Smooth muscle cell (in vitro differentiated cells): ENCODE results near the gene EXOSC6. TPM values are rescaled to one million over a fixed set of nuclear protein-coding genes. Genes with fewer than 3 reads are reported as not detected.
"Not testable (repeated sequence)": the region's sequence is repeated elsewhere in the genome, so short reads cannot be mapped to it uniquely, and the experiment has no call there.

Source experiments
- DNase-seq: peaks from one replicate; lab custom pipeline; 2025; ENCODE audit not compliant: unreplicated experiment; lab: John Stamatoyannopoulos, UW
- H2AFZ ChIP-seq: fragments of 200-600 bp; sonication (generic); 2 replicates; pipeline ENCODE4 v1.6.0; 2016; ENCODE audit warnings: antibody characterized with exemption, low read depth, mild to moderate bottlenecking
- H3F3A ChIP-seq: fragments of 200-600 bp; sonication (generic); 2 replicates; pipeline ENCODE4 v1.6.0; 2017; ENCODE audit warnings: antibody characterized with exemption, low read depth
- H3K27ac ChIP-seq: fragments of 200-600 bp; sonication (generic); 2 replicates; pipeline ENCODE4 v1.5.1; 2016; ENCODE audit warnings: low read depth, mild to moderate bottlenecking
- H3K27me3 ChIP-seq: fragments of 200-600 bp; sonication (generic); 2 replicates; pipeline ENCODE4 v1.6.1; 2016; ENCODE audit warnings: low read depth, mild to moderate bottlenecking
- H3K36me3 ChIP-seq: fragments of 200-600 bp; sonication (generic); 2 replicates; pipeline ENCODE4 v1.5.1; 2016; ENCODE audit warnings: low read depth
- H3K4me1 ChIP-seq: fragments of 200-600 bp; sonication (generic); 2 replicates; pipeline ENCODE4 v1.5.1; 2016; ENCODE audit warnings: low read depth
- H3K4me2 ChIP-seq: fragments of 200-600 bp; sonication (generic); 2 replicates; pipeline ENCODE4 v1.6.0; 2016; ENCODE audit warnings: mild to moderate bottlenecking
- H3K4me3 ChIP-seq: fragments of 200-600 bp; sonication (generic); 2 replicates; pipeline ENCODE4 v1.5.1; 2016; ENCODE audit warnings: mild to moderate bottlenecking
- H3K79me2 ChIP-seq: fragments of 200-600 bp; sonication (generic); 2 replicates; pipeline ENCODE4 v1.6.0; 2016; ENCODE audit warnings: low read depth, mild to moderate bottlenecking
- H3K9ac ChIP-seq: fragments of 200-600 bp; sonication (generic); 2 replicates; pipeline ENCODE4 v1.6.0; 2016; ENCODE audit warnings: low read depth
- H3K9me3 ChIP-seq: fragments of 200-600 bp; sonication (generic); replicated peaks from 2 replicates; pipeline ENCODE4 v1.5.1; 2016; ENCODE audit warnings: low read depth
- H4K20me1 ChIP-seq: fragments of 200-600 bp; sonication (generic); 2 replicates; pipeline ENCODE4 v1.6.0; 2016; ENCODE audit warnings: low read depth
- WGBS: methylation state at CpG from one replicate; pipeline ENCODE4 v1.1.7; 2016; ENCODE audit warnings: low lambda C conversion rate; 5-methylcytosine and 5-hydroxymethylcytosine counted together
- polyA plus RNA-seq: library from polyadenylated mRNA; unstranded; fragments of >200 nt; fragmentation: Nextera tagmentation; extraction: Ambion mirVana; gene quantifications from 2 replicates; pipeline ENCODE4 v1.2.1, GENCODE V29; 2016
- total RNA-seq: library from RNA; depleted of rRNA; stranded (reverse); fragments of >200 nt; gene quantifications from 2 replicates; pipeline ENCODE4 v1.2.3, GENCODE V29; 2014

EXOSC6 gene
- total and polyA plus RNA-seq, 2 experiments from 2014 or later = 10.7 to 14.8 TPM

DNA sequence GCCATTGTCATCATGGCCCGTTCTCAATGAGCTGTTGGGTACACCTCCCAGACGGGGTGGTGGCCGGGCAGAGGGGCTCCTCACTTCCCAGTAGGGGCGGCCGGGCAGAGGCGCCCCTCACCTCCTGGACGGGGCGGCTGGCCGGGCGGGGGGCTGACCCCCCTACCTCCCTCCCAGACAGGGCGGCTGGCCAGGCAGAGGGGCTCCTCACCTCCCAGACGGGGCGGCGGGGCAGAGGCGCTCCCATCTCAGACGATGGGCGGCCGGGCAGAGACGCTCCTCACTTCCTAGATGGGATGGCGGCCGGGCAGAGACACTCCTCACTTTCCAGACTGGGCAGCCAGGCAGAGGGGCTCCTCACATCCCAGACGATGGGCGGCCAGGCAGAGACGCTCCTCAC is 27.1 kb downstream of the EXOSC6 start:
- not testable (repeated sequence) for H3K27ac ChIP-seq, H3K79me2 ChIP-seq, H2AFZ ChIP-seq, DNase-seq, H3K9ac ChIP-seq, H3K4me1 ChIP-seq, H4K20me1 ChIP-seq, H3K36me3 ChIP-seq, H3K4me2 ChIP-seq, H3K27me3 ChIP-seq, H3K9me3 ChIP-seq, H3F3A ChIP-seq, H3K4me3 ChIP-seq
- WGBS = 98% methylated on average over 17 of the region's 24 CpGs

DNA sequence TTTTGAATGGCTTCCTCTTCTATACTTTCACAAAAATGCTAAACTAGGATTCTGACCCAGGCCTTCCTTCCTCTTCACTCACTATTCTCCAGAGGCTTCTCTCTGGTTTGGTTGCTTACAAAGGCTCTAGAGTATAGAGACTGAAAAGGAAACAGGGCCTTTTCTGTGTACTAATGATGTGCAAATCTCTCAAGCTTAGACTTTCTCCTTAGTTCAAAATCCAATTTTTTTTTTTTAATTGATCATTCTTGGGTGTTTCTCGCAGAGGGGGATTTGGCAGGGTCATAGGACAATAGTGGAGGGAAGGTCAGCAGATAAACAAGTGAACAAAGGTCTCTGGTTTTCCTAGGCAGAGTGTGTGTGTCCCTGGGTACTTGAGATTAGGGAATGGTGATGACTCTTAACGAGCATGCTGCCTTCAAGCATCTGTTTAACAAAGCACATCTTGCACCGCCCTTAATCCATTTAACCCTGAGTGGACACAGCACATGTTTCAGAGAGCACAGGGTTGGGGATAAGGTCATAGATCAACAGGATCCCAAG is 27.7 kb downstream of the EXOSC6 start:
- 77% methylated on average over 1 of the region's 3 CpGs for WGBS
- H3F3A ChIP-seq, H3K9ac ChIP-seq, H3K4me1 ChIP-seq, H2AFZ ChIP-seq, H3K36me3 ChIP-seq, H3K9me3 ChIP-seq, H4K20me1 ChIP-seq, H3K4me2 ChIP-seq, H3K27me3 ChIP-seq, H3K4me3 ChIP-seq, H3K27ac ChIP-seq, DNase-seq, H3K79me2 ChIP-seq: not testable (repeated sequence)

DNA sequence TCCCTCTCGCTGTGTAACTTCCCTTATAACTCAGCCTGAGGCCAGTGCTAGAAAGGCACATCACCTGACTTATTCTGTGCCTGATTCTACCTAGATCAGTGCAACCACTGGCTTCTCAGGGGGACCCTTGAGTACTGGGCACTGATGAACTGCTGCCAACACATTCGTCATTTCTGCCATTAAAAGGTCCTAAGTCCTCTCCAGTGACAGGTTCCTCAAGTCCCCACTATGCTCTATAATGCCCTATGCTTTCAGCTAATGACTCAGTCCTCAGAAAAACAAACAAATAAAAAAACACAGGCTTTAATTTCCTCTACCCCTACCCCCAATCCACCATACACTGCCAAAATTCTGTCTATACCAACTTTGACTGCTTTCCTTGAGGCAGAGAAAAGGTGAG is 28.5 kb downstream of the EXOSC6 start:
- H4K20me1 ChIP-seq, H3K36me3 ChIP-seq, H3K27ac ChIP-seq, DNase-seq, H3F3A ChIP-seq, H3K4me3 ChIP-seq, H3K9me3 ChIP-seq, H3K4me2 ChIP-seq, H3K79me2 ChIP-seq, H2AFZ ChIP-seq, H3K4me1 ChIP-seq, H3K27me3 ChIP-seq, H3K9ac ChIP-seq: not testable (repeated sequence)
- 75% methylated on average over 1 of the region's 2 CpGs for WGBS

- H3K36me3 ChIP-seq, H3K27ac ChIP-seq, H3K4me3 ChIP-seq, H2AFZ ChIP-seq, H3K4me2 ChIP-seq, DNase-seq, H3K79me2 ChIP-seq, H3K9me3 ChIP-seq, H3K4me1 ChIP-seq, H3K27me3 ChIP-seq, H3F3A ChIP-seq, H3K9ac ChIP-seq, H4K20me1 ChIP-seq: not testable (repeated sequence)
- 82% methylated on average over 2 of the region's 2 CpGs for WGBS
Observed at GRCh38 chr16:70222574-70222973, 29.2 kb downstream of the EXOSC6 start.

GRCh38 chr16:70218586-70218985 is 33.2 kb downstream of the EXOSC6 start:
- H3K36me3 ChIP-seq, H3K9ac ChIP-seq, H4K20me1 ChIP-seq, DNase-seq, H2AFZ ChIP-seq, H3F3A ChIP-seq, H3K27ac ChIP-seq, H3K79me2 ChIP-seq, H3K4me1 ChIP-seq, H3K4me2 ChIP-seq, H3K9me3 ChIP-seq, H3K4me3 ChIP-seq, H3K27me3 ChIP-seq: not testable (repeated sequence)
- 95% methylated on average over 2 of the region's 2 CpGs for WGBS

GRCh38 chr16:70206382-70206781 is 45.4 kb downstream of the EXOSC6 start:
- H3K9me3 ChIP-seq, H3K4me1 ChIP-seq, H3K4me3 ChIP-seq, H4K20me1 ChIP-seq, H3K9ac ChIP-seq, H3K36me3 ChIP-seq, H3K27ac ChIP-seq, H3K4me2 ChIP-seq, H2AFZ ChIP-seq, H3K27me3 ChIP-seq, H3F3A ChIP-seq, DNase-seq, H3K79me2 ChIP-seq: not testable (repeated sequence)
- 95% methylated on average over 6 of the region's 6 CpGs for WGBS

DNA sequence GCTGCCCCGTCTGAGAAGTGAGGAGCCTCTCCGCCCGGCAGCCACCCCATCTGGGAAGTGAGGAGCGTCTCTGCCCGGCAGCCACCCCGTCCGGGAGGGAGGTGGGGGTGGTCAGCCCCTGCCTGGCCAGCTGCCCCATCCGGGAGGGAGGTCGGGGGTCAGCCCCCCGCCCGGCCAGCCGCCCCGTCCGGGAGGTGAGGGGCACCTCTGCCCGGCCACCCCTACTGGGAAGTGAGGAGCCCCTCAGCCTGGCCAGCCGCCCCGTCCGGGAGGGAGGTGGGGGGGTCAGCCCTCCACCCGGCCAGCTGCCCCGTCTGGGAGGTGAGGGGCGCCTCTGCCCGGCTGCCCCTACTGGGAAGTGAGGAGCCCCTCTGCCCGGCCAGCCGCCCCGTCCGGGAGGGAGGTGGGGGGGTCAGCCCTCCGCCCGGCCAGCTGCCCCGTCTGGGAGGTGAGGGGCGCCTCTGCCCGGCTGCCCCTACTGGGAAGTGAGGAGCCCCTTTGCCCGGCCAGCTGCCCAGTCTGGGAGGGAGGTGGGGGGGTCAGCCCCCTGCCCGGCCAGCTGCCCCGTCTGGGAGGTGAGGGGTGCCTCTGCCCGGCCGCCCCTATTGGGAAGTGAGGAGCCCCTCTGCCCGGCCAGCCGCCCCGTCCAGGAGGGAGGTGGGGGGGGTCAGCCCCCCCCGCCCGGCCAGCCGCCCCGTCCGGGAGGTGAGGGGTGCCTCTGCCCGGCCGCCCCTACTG is 46.9 kb downstream of the EXOSC6 start:
- not testable (repeated sequence) for H3K9ac ChIP-seq

GRCh38 chr16:70204010-70204409 is 47.7 kb downstream of the EXOSC6 start:
- H2AFZ ChIP-seq, H3F3A ChIP-seq, H3K79me2 ChIP-seq, H4K20me1 ChIP-seq, H3K36me3 ChIP-seq, H3K9me3 ChIP-seq, H3K4me2 ChIP-seq, H3K4me1 ChIP-seq, H3K4me3 ChIP-seq, H3K27ac ChIP-seq, H3K9ac ChIP-seq, DNase-seq, H3K27me3 ChIP-seq: not testable (repeated sequence)
- 97% methylated on average over 25 of the region's 29 CpGs for WGBS

More for the DNA sequence above, 46.9 kb downstream of the EXOSC6 start:
- not testable (repeated sequence) for H3K79me2 ChIP-seq, H3K4me2 ChIP-seq, DNase-seq, H3K27me3 ChIP-seq, H3K9me3 ChIP-seq, H3K4me1 ChIP-seq, H3K27ac ChIP-seq, H3F3A ChIP-seq, H3K4me3 ChIP-seq, H3K36me3 ChIP-seq, H2AFZ ChIP-seq, H4K20me1 ChIP-seq
- WGBS = 97% methylated on average over 7 of the region's 46 CpGs
